ENCODE results near the gene MPO. TPM values are rescaled to one million over a fixed set of nuclear protein-coding genes. Genes with fewer than 3 reads are reported as not detected.

MPO gene
- polyA plus RNA-seq, 4 donors = 0.12 to 1.1 TPM; not detected in 2

- DNase-seq (no peak), FAIRE-seq (no peak)
- Histone ChIP-seq H3K4me1 (ENCODE audit: control insufficient read depth in 3 of 3, insufficient read depth in 2 of 3, low read depth in 1 of 3, low read length in 2 of 3) (peaks cover 0 to 6% (median 0%) of the 10 kb centered on the region in 3 donors), H3K27me3 (ENCODE audit: control insufficient read depth in 3 of 3, insufficient read depth in 3 of 3, low read length in 3 of 3) (no peaks in the 10 kb centered on the region), H3K27ac (ENCODE audit: low read depth in 1 of 3, low read length in 2 of 3) (no peak overlapping the region), H3K36me3 (ENCODE audit: control insufficient read depth in 3 of 3, insufficient read depth in 2 of 3, low read depth in 1 of 3, low read length in 3 of 3) (peaks cover 0 to 2% (median 0%) of the 10 kb centered on the region in 3 donors), H3K9me3 (ENCODE audit: control insufficient read depth in 2 of 2, insufficient read depth in 1 of 2, low read depth in 1 of 2, low read length in 1 of 2) (no peaks in the 10 kb centered on the region), H3K4me3 (ENCODE audit: low read depth in 1 of 3, low read length in 3 of 3) (no peak overlapping the region)
- 94 to 98% (median 97%) methylated on average over 4 of the region's 4 CpGs for WGBS, 3 donors
Measured at GRCh38 chr17:58315750-58316149, 35.0 kb upstream of the MPO start.

GRCh38 chr17:58315281-58315711, 34.6 kb upstream of the MPO start:
- H3K36me3 ChIP-seq (ENCODE audit: control insufficient read depth in 3 of 3, insufficient read depth in 2 of 3, low read depth in 1 of 3, low read length in 3 of 3) = peaks cover 0 to 2% (median 0%) of the 10 kb centered on the region in 3 donors
- H3K4me3 ChIP-seq (ENCODE audit: low read depth in 1 of 3, low read length in 3 of 3) = no peak overlapping the region
- DNase-seq (no peak), FAIRE-seq (no peak)
- H3K9me3 ChIP-seq (ENCODE audit: control insufficient read depth in 2 of 2, insufficient read depth in 1 of 2, low read depth in 1 of 2, low read length in 1 of 2) = no peaks in the 10 kb centered on the region
- WGBS, 3 donors = 90 to 93% (median 91%) methylated on average over 6 of the region's 6 CpGs
- H3K27me3 ChIP-seq (ENCODE audit: control insufficient read depth in 3 of 3, insufficient read depth in 3 of 3, low read length in 3 of 3) = no peaks in the 10 kb centered on the region
- no peak overlapping the region for H3K27ac ChIP-seq (ENCODE audit: low read depth in 1 of 3, low read length in 2 of 3)
- H3K4me1 ChIP-seq (ENCODE audit: control insufficient read depth in 3 of 3, insufficient read depth in 2 of 3, low read depth in 1 of 3, low read length in 2 of 3) = peaks cover 0 to 6% (median 0%) of the 10 kb centered on the region in 3 donors

GRCh38 chr17:58314706-58315015, 33.9 kb upstream of the MPO start:
- no peaks in the 10 kb centered on the region for H3K27me3 ChIP-seq (ENCODE audit: control insufficient read depth in 3 of 3, insufficient read depth in 3 of 3, low read length in 3 of 3)
- H3K4me3 ChIP-seq (ENCODE audit: low read depth in 1 of 3, low read length in 3 of 3) = no peak overlapping the region
- FAIRE-seq (no peak), DNase-seq (no peak)
- H3K9me3 ChIP-seq (ENCODE audit: control insufficient read depth in 2 of 2, insufficient read depth in 1 of 2, low read depth in 1 of 2, low read length in 1 of 2) = no peaks in the 10 kb centered on the region
- H3K27ac ChIP-seq (ENCODE audit: low read depth in 1 of 3, low read length in 2 of 3) = no peak overlapping the region
- WGBS, 3 donors = 91 to 93% (median 93%) methylated on average over 6 of the region's 6 CpGs
- H3K36me3 ChIP-seq (ENCODE audit: control insufficient read depth in 3 of 3, insufficient read depth in 2 of 3, low read depth in 1 of 3, low read length in 3 of 3) = peaks cover 0 to 2% (median 0%) of the 10 kb centered on the region in 3 donors
- H3K4me1 ChIP-seq (ENCODE audit: control insufficient read depth in 3 of 3, insufficient read depth in 2 of 3, low read depth in 1 of 3, low read length in 2 of 3) = peaks cover 0 to 6% (median 0%) of the 10 kb centered on the region in 3 donors

- H3K36me3 ChIP-seq (ENCODE audit: control insufficient read depth in 3 of 3, insufficient read depth in 2 of 3, low read depth in 1 of 3, low read length in 3 of 3) = peaks cover 0 to 2% (median 0%) of the 10 kb centered on the region in 3 donors
- no peaks in the 10 kb centered on the region for H3K9me3 ChIP-seq (ENCODE audit: control insufficient read depth in 2 of 2, insufficient read depth in 1 of 2, low read depth in 1 of 2, low read length in 1 of 2)
- no peak overlapping the region for H3K27ac ChIP-seq (ENCODE audit: low read depth in 1 of 3, low read length in 2 of 3)
- H3K27me3 ChIP-seq (ENCODE audit: control insufficient read depth in 3 of 3, insufficient read depth in 3 of 3, low read length in 3 of 3) = no peaks in the 10 kb centered on the region
- no peak for DNase-seq
- H3K4me1 ChIP-seq (ENCODE audit: control insufficient read depth in 3 of 3, insufficient read depth in 2 of 3, low read depth in 1 of 3, low read length in 2 of 3) = peaks cover 0 to 6% (median 0%) of the 10 kb centered on the region in 3 donors
- H3K4me3 ChIP-seq (ENCODE audit: low read depth in 1 of 3, low read length in 3 of 3) = no peak overlapping the region
- no peak for FAIRE-seq
- 70 to 90% (median 78%) methylated on average over 7 of the region's 7 CpGs for WGBS, 3 donors
Measured at GRCh38 chr17:58313815-58314705, 33.3 kb upstream of the MPO start.

- Histone ChIP-seq H3K27ac (ENCODE audit: low read depth in 1 of 3, low read length in 2 of 3) (no peak overlapping the region), H3K9me3 (ENCODE audit: control insufficient read depth in 2 of 2, insufficient read depth in 1 of 2, low read depth in 1 of 2, low read length in 1 of 2) (no peaks in the 10 kb centered on the region), H3K4me3 (ENCODE audit: low read depth in 1 of 3, low read length in 3 of 3) (no peak overlapping the region), H3K36me3 (ENCODE audit: control insufficient read depth in 3 of 3, insufficient read depth in 2 of 3, low read depth in 1 of 3, low read length in 3 of 3) (peaks cover 0 to under 1% (median 0%) of the 10 kb centered on the region in 3 donors), H3K27me3 (ENCODE audit: control insufficient read depth in 3 of 3, insufficient read depth in 3 of 3, low read length in 3 of 3) (no peaks in the 10 kb centered on the region), H3K4me1 (ENCODE audit: control insufficient read depth in 3 of 3, insufficient read depth in 2 of 3, low read depth in 1 of 3, low read length in 2 of 3) (peaks cover 0 to 4% (median 0%) of the 10 kb centered on the region in 3 donors)
- DNase-seq = no peak
- FAIRE-seq = no peak
- WGBS, 3 donors = 63 to 69% (median 63%) methylated on average over 1 of the region's 1 CpG
Measured at GRCh38 chr17:58312829-58313228, 32.1 kb upstream of the MPO start.

GRCh38 chr17:58312021-58312630, 31.4 kb upstream of the MPO start:
- no peaks in the 10 kb centered on the region for H3K9me3 ChIP-seq (ENCODE audit: control insufficient read depth in 2 of 2, insufficient read depth in 1 of 2, low read depth in 1 of 2, low read length in 1 of 2)
- FAIRE-seq = no peak
- DNase-seq = no peak
- H3K4me3 ChIP-seq (ENCODE audit: low read depth in 1 of 3, low read length in 3 of 3) = no peak overlapping the region
- H3K27ac ChIP-seq (ENCODE audit: low read depth in 1 of 3, low read length in 2 of 3) = no peak overlapping the region
- H3K36me3 ChIP-seq (ENCODE audit: control insufficient read depth in 3 of 3, insufficient read depth in 2 of 3, low read depth in 1 of 3, low read length in 3 of 3) = no peaks in the 10 kb centered on the region
- 91 to 95% (median 92%) methylated on average over 21 to 23 of the region's 23 CpGs for WGBS, 3 donors
- H3K4me1 ChIP-seq (ENCODE audit: control insufficient read depth in 3 of 3, insufficient read depth in 2 of 3, low read depth in 1 of 3, low read length in 2 of 3) = no peaks in the 10 kb centered on the region
- H3K27me3 ChIP-seq (ENCODE audit: control insufficient read depth in 3 of 3, insufficient read depth in 3 of 3, low read length in 3 of 3) = no peaks in the 10 kb centered on the region

- Histone ChIP-seq H3K27ac (ENCODE audit: low read depth in 1 of 3, low read length in 2 of 3) (no peak overlapping the region), H3K9me3 (ENCODE audit: control insufficient read depth in 2 of 2, insufficient read depth in 1 of 2, low read depth in 1 of 2, low read length in 1 of 2) (no peaks in the 10 kb centered on the region), H3K4me3 (ENCODE audit: low read depth in 1 of 3, low read length in 3 of 3) (no peak overlapping the region), H3K36me3 (ENCODE audit: control insufficient read depth in 3 of 3, insufficient read depth in 2 of 3, low read depth in 1 of 3, low read length in 3 of 3) (no peaks in the 10 kb centered on the region), H3K4me1 (ENCODE audit: control insufficient read depth in 3 of 3, insufficient read depth in 2 of 3, low read depth in 1 of 3, low read length in 2 of 3) (no peaks in the 10 kb centered on the region), H3K27me3 (ENCODE audit: control insufficient read depth in 3 of 3, insufficient read depth in 3 of 3, low read length in 3 of 3) (no peaks in the 10 kb centered on the region)
- no peak for DNase-seq
- FAIRE-seq = no peak
- 93 to 97% (median 94%) methylated on average over 9 of the region's 9 CpGs for WGBS, 3 donors
Measured at GRCh38 chr17:58311429-58311894, 30.7 kb upstream of the MPO start.

GRCh38 chr17:58310511-58311428, 30.0 kb upstream of the MPO start:
- DNase-seq = no peak
- no peak overlapping the region for H3K4me3 ChIP-seq (ENCODE audit: low read depth in 1 of 3, low read length in 3 of 3)
- no peak for FAIRE-seq
- H3K27ac ChIP-seq (ENCODE audit: low read depth in 1 of 3, low read length in 2 of 3) = no peak overlapping the region
- no peaks in the 10 kb centered on the region for H3K36me3 ChIP-seq (ENCODE audit: control insufficient read depth in 3 of 3, insufficient read depth in 2 of 3, low read depth in 1 of 3, low read length in 3 of 3)
- no peaks in the 10 kb centered on the region for H3K4me1 ChIP-seq (ENCODE audit: control insufficient read depth in 3 of 3, insufficient read depth in 2 of 3, low read depth in 1 of 3, low read length in 2 of 3)
- no peaks in the 10 kb centered on the region for H3K27me3 ChIP-seq (ENCODE audit: control insufficient read depth in 3 of 3, insufficient read depth in 3 of 3, low read length in 3 of 3)
- 88 to 93% (median 92%) methylated on average over 23 of the region's 23 CpGs for WGBS, 3 donors
- H3K9me3 ChIP-seq (ENCODE audit: control insufficient read depth in 2 of 2, insufficient read depth in 1 of 2, low read depth in 1 of 2, low read length in 1 of 2) = no peaks in the 10 kb centered on the region
